ENCODE results near the gene SEL1L3. TPM values are rescaled to one million over a fixed set of nuclear protein-coding genes. Genes with fewer than 3 reads are reported as not detected.

Gene SEL1L3
- total RNA-seq, 1 donor from 2014 or later: 70.5 TPM

DNA sequence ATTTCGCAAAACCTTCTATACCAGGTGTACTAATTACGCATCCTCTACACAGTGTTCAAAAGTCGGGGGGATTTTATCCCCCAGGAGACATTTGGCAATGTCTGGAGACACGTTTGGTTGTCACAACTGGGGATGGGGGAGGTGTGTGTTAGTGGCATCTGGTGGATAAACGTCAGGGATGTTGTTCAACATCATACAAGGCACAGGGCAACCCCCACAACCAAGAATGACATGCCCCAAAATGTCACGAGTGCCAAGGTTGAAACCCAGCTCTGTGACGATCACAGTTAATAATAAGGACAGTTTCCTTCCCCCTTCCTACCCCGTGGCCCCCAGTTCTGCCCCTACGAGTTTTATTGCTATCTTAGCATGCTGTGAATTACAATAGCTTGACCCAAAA, 15.9 kb upstream of the SEL1L3 start:
- Histone ChIP-seq H3K36me3 (no peaks in the 10 kb centered on the region), H3K27ac (no peak overlapping the region), H3K4me1 (peaks cover 12% of the 10 kb centered on the region), H3K4me3 (no peak overlapping the region), H3K27me3 (ENCODE audit: low read depth) (no peaks in the 10 kb centered on the region), H3K9me3 (no peaks in the 10 kb centered on the region)
- intact Hi-C loops (cut with DNase I): no loop called here
- TF ChIP-seq CTCF (IDR thresholded peaks at IDR 0.05): no peak
- ATAC-seq (no peak), DNase-seq (no peak)

- Histone ChIP-seq H3K27me3 (ENCODE audit: low read depth) (no peaks in the 10 kb centered on the region), H3K9me3 (no peaks in the 10 kb centered on the region), H3K36me3 (no peaks in the 10 kb centered on the region), H3K4me1 (peaks cover 12% of the 10 kb centered on the region), H3K4me3 (no peak overlapping the region), H3K27ac (no peak overlapping the region)
- no peak for TF ChIP-seq CTCF (IDR thresholded peaks at IDR 0.05)
- DNase-seq (no peak), ATAC-seq (no peak)
- intact Hi-C loops (cut with DNase I): no loop called here
Measured at GRCh38 chr4:25875281-25875745, 12.5 kb upstream of the SEL1L3 start.

GRCh38 chr4:25874655-25875054, 11.9 kb upstream of the SEL1L3 start:
- no peak for ATAC-seq
- no peaks in the 10 kb centered on the region for H3K27me3 ChIP-seq (ENCODE audit: low read depth)
- no peak for DNase-seq
- TF ChIP-seq CTCF (IDR thresholded peaks at IDR 0.05): no peak
- no peaks in the 10 kb centered on the region for H3K9me3 ChIP-seq
- no peaks in the 10 kb centered on the region for H3K36me3 ChIP-seq
- no peak overlapping the region for H3K27ac ChIP-seq
- no peak overlapping the region for H3K4me3 ChIP-seq
- intact Hi-C loops (cut with DNase I): no loop called here
- peaks cover 7% of the 10 kb centered on the region for H3K4me1 ChIP-seq

- intact Hi-C loops (cut with DNase I): no loop called here
- Histone ChIP-seq H3K4me1 (peaks cover 7% of the 10 kb centered on the region), H3K36me3 (no peaks in the 10 kb centered on the region), H3K9me3 (no peaks in the 10 kb centered on the region), H3K4me3 (no peak overlapping the region), H3K27me3 (ENCODE audit: low read depth) (no peaks in the 10 kb centered on the region), H3K27ac (no peak overlapping the region)
- DNase-seq (no peak), ATAC-seq (peak in 1 of 2 donors; percentile 70)
- no peak for TF ChIP-seq CTCF (IDR thresholded peaks at IDR 0.05)
Measured at GRCh38 chr4:25873632-25874129, 10.9 kb upstream of the SEL1L3 start.

GRCh38 chr4:25872851-25873631, 10.3 kb upstream of the SEL1L3 start:
- ATAC-seq (no peak), DNase-seq (no peak)
- H3K27ac ChIP-seq: no peak overlapping the region
- H3K36me3 ChIP-seq: no peaks in the 10 kb centered on the region
- intact Hi-C loops (cut with DNase I): no loop called here
- no peaks in the 10 kb centered on the region for H3K27me3 ChIP-seq (ENCODE audit: low read depth)
- no peak overlapping the region for H3K4me3 ChIP-seq
- peaks cover 7% of the 10 kb centered on the region for H3K4me1 ChIP-seq
- no peak for TF ChIP-seq CTCF (IDR thresholded peaks at IDR 0.05)
- H3K9me3 ChIP-seq: no peaks in the 10 kb centered on the region

All from lower lobe of right lung (tissue), 2 donors.